Measurements from ENCODE around the gene PODXL. TPM values are rescaled to one million over a fixed set of nuclear protein-coding genes. Genes with fewer than 3 reads are reported as not detected.

PODXL gene
- total RNA-seq, 1 donor from 2014 or later: 141 TPM

- intact Hi-C loops (cut with DNase I): no loop called here
- no peak overlapping the region for H3K27ac ChIP-seq
Observed at GRCh38 chr7:131456338-131456737, 100.1 kb downstream of the PODXL start.

GRCh38 chr7:131455546-131455945 lies 100.9 kb downstream of the PODXL start:
- Histone ChIP-seq H3K27ac (no peak overlapping the region), H3K36me3 (peaks cover 4 to 8% of the 10 kb centered on the region in 2 donors), H3K4me1 (no peaks in the 10 kb centered on the region), H3K27me3 (no peaks in the 10 kb centered on the region), H3K4me3 (no peak overlapping the region), H3K9me3 (no peaks in the 10 kb centered on the region)
- DNase-seq (ENCODE audit: low spot score in 2 of 2): no peak
- intact Hi-C loops (cut with DNase I): no loop called here
- TF ChIP-seq, protein P1, sequence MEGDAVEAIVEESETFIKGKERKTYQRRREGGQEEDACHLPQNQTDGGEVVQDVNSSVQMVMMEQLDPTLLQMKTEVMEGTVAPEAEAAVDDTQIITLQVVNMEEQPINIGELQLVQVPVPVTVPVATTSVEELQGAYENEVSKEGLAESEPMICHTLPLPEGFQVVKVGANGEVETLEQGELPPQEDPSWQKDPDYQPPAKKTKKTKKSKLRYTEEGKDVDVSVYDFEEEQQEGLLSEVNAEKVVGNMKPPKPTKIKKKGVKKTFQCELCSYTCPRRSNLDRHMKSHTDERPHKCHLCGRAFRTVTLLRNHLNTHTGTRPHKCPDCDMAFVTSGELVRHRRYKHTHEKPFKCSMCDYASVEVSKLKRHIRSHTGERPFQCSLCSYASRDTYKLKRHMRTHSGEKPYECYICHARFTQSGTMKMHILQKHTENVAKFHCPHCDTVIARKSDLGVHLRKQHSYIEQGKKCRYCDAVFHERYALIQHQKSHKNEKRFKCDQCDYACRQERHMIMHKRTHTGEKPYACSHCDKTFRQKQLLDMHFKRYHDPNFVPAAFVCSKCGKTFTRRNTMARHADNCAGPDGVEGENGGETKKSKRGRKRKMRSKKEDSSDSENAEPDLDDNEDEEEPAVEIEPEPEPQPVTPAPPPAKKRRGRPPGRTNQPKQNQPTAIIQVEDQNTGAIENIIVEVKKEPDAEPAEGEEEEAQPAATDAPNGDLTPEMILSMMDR (IDR thresholded peaks at IDR 0.05): no peak

More at GRCh38 chr7:131456338-131456737, 100.1 kb downstream of the PODXL start:
- no peak for DNase-seq (ENCODE audit: low spot score in 2 of 2)
- TF ChIP-seq, protein P1 (IDR thresholded peaks at IDR 0.05): no peak
- peaks cover 4 to 8% of the 10 kb centered on the region in 2 donors for H3K36me3 ChIP-seq
- H3K4me3 ChIP-seq: no peak overlapping the region
- no peaks in the 10 kb centered on the region for H3K9me3 ChIP-seq
- no peaks in the 10 kb centered on the region for H3K4me1 ChIP-seq
- no peaks in the 10 kb centered on the region for H3K27me3 ChIP-seq

GRCh38 chr7:131455001-131455400 lies 101.4 kb downstream of the PODXL start:
- DNase-seq (ENCODE audit: low spot score in 2 of 2): no peak
- Histone ChIP-seq H3K27ac (no peak overlapping the region), H3K27me3 (no peaks in the 10 kb centered on the region), H3K4me1 (no peaks in the 10 kb centered on the region), H3K36me3 (peaks cover 4 to 8% of the 10 kb centered on the region in 2 donors), H3K9me3 (no peaks in the 10 kb centered on the region), H3K4me3 (no peak overlapping the region)
- TF ChIP-seq, protein P1 (IDR thresholded peaks at IDR 0.05): no peak
- intact Hi-C loops (cut with DNase I): no loop called here

GRCh38 chr7:131454498-131454897 lies 101.9 kb downstream of the PODXL start:
- peaks cover 4 to 8% of the 10 kb centered on the region in 2 donors for H3K36me3 ChIP-seq
- H3K27ac ChIP-seq: no peak overlapping the region
- TF ChIP-seq, protein P1 (IDR thresholded peaks at IDR 0.05): no peak
- no peak for DNase-seq (ENCODE audit: low spot score in 2 of 2)
- no peaks in the 10 kb centered on the region for H3K27me3 ChIP-seq
- no peaks in the 10 kb centered on the region for H3K9me3 ChIP-seq
- H3K4me1 ChIP-seq: no peaks in the 10 kb centered on the region
- intact Hi-C loops (cut with DNase I): no loop called here
- no peak overlapping the region for H3K4me3 ChIP-seq

Other genes with a start within 250 kb of the PODXL start
- gene MKLN1, start 228.8 kb downstream of the PODXL start, total RNA-seq: 18.0 TPM